OCI-LY1 (cell line): ENCODE results near the gene FUCA2.

ENCODE experiments used
- CTCF ChIP-seq: fragments of 200-600 bp; sonication (generic), shearing (Covaris generic); IDR thresholded peaks from 2 replicates; pipeline ENCODE4 v1.5.1; 2017; ENCODE audit warnings: mild to moderate bottlenecking, antibody characterized with exemption, low read length, moderate library complexity, mixed read lengths
- EZH2 ChIP-seq: fragments of 200-600 bp; sonication (generic), shearing (Covaris generic); IDR thresholded peaks from 2 replicates; pipeline ENCODE4 v1.8.0; 2017; ENCODE audit warnings: borderline replicate concordance, mixed run types, mild to moderate bottlenecking, antibody characterized with exemption, low read length, moderate library complexity, mixed read lengths

- TF ChIP-seq CTCF, result no peak
- TF ChIP-seq EZH2, result no peak
Measured at GRCh38 chr6:143490775-143491174, 20.7 kb downstream of the FUCA2 start.
